Measurements from ENCODE around the gene ADAMTS2. TPM values are rescaled to one million over a fixed set of nuclear protein-coding genes. Genes with fewer than 3 reads are reported as not detected.

Gene ADAMTS2
- total RNA-seq, 1 donor from 2014 or later = 18.8 TPM

GRCh38 chr5:179123491-179124272, 221.6 kb downstream of the ADAMTS2 start:
- Histone ChIP-seq H3K9ac (ENCODE audit: low read length) (no peak overlapping the region), H3K9me3 (ENCODE audit: insufficient read depth, low read depth, low read length) (peaks cover 12% of the 10 kb centered on the region), H3K4me2 (ENCODE audit: low read length) (no peak overlapping the region), H3K4me1 (ENCODE audit: insufficient read depth, low read length) (no peaks in the 10 kb centered on the region), H3K27ac (ENCODE audit: low read depth, low read length) (no peak overlapping the region), H4K20me1 (ENCODE audit: insufficient read depth, low read length) (no peaks in the 10 kb centered on the region), H2AFZ (ENCODE audit: low read depth, low read length) (no peak overlapping the region), H3K36me3 (ENCODE audit: insufficient read depth, low read length) (no peaks in the 10 kb centered on the region), H3K4me3 (ENCODE audit: insufficient read depth, low read depth, low read length) (no peak overlapping the region), H3K79me2 (ENCODE audit: insufficient read depth, low read length) (no peaks in the 10 kb centered on the region), H3K27me3 (ENCODE audit: insufficient read depth, low read length) (no peaks in the 10 kb centered on the region)
- H3K27me3 Mint-ChIP-seq (ENCODE audit: low read depth, unreplicated experiment) = no peaks in the 10 kb centered on the region
- FAIRE-seq = no peak
- peaks cover 21% of the 10 kb centered on the region for H3K36me3 Mint-ChIP-seq (ENCODE audit: low read depth, unreplicated experiment)
- H3K4me1 Mint-ChIP-seq (ENCODE audit: low read depth, unreplicated experiment) = no peaks in the 10 kb centered on the region
- TF ChIP-seq EZH2 (IDR thresholded peaks at IDR 0.05; ENCODE audit: insufficient read depth, low read length) (no peak), CTCF (IDR thresholded peaks at IDR 0.05; ENCODE audit: insufficient read depth, low read depth, low read length) (no peak)
- no peak for DNase-seq (ENCODE audit: low read depth)
- H3K9me3 Mint-ChIP-seq (ENCODE audit: unreplicated experiment) = peaks cover 20% of the 10 kb centered on the region
- H3K4me3 Mint-ChIP-seq (ENCODE audit: unreplicated experiment) = no peak overlapping the region
- H3K27ac Mint-ChIP-seq (ENCODE audit: unreplicated experiment) = no peak overlapping the region

GRCh38 chr5:179123109-179123426, 222.2 kb downstream of the ADAMTS2 start:
- no peak overlapping the region for H3K4me2 ChIP-seq (ENCODE audit: low read length)
- FAIRE-seq (no peak), DNase-seq (ENCODE audit: low read depth) (no peak)
- H3K27ac Mint-ChIP-seq (ENCODE audit: unreplicated experiment) = no peak overlapping the region
- H4K20me1 ChIP-seq (ENCODE audit: insufficient read depth, low read length) = no peaks in the 10 kb centered on the region
- H3K36me3 Mint-ChIP-seq (ENCODE audit: low read depth, unreplicated experiment) = peaks cover 20% of the 10 kb centered on the region
- H3K27ac ChIP-seq (ENCODE audit: low read depth, low read length) = no peak overlapping the region
- TF ChIP-seq EZH2 (IDR thresholded peaks at IDR 0.05; ENCODE audit: insufficient read depth, low read length) (no peak), CTCF (IDR thresholded peaks at IDR 0.05; ENCODE audit: insufficient read depth, low read depth, low read length) (no peak)
- no peaks in the 10 kb centered on the region for H3K27me3 ChIP-seq (ENCODE audit: insufficient read depth, low read length)
- no peaks in the 10 kb centered on the region for H3K36me3 ChIP-seq (ENCODE audit: insufficient read depth, low read length)
- no peaks in the 10 kb centered on the region for H3K4me1 Mint-ChIP-seq (ENCODE audit: low read depth, unreplicated experiment)
- no peaks in the 10 kb centered on the region for H3K27me3 Mint-ChIP-seq (ENCODE audit: low read depth, unreplicated experiment)
- peaks cover 12% of the 10 kb centered on the region for H3K9me3 ChIP-seq (ENCODE audit: insufficient read depth, low read depth, low read length)
- no peak overlapping the region for H3K9ac ChIP-seq (ENCODE audit: low read length)
- H2AFZ ChIP-seq (ENCODE audit: low read depth, low read length) = no peak overlapping the region
- H3K79me2 ChIP-seq (ENCODE audit: insufficient read depth, low read length) = no peaks in the 10 kb centered on the region
- H3K4me1 ChIP-seq (ENCODE audit: insufficient read depth, low read length) = no peaks in the 10 kb centered on the region
- no peak overlapping the region for H3K4me3 Mint-ChIP-seq (ENCODE audit: unreplicated experiment)
- no peak overlapping the region for H3K4me3 ChIP-seq (ENCODE audit: insufficient read depth, low read depth, low read length)
- peaks cover 19% of the 10 kb centered on the region for H3K9me3 Mint-ChIP-seq (ENCODE audit: unreplicated experiment)

GRCh38 chr5:179122411-179123108, 222.7 kb downstream of the ADAMTS2 start:
- Histone ChIP-seq H2AFZ (ENCODE audit: low read depth, low read length) (no peak overlapping the region), H3K9me3 (ENCODE audit: insufficient read depth, low read depth, low read length) (peaks cover 14% of the 10 kb centered on the region), H4K20me1 (ENCODE audit: insufficient read depth, low read length) (no peaks in the 10 kb centered on the region), H3K4me3 (ENCODE audit: insufficient read depth, low read depth, low read length) (no peak overlapping the region), H3K27ac (ENCODE audit: low read depth, low read length) (no peak overlapping the region), H3K27me3 (ENCODE audit: insufficient read depth, low read length) (no peaks in the 10 kb centered on the region), H3K36me3 (ENCODE audit: insufficient read depth, low read length) (no peaks in the 10 kb centered on the region), H3K79me2 (ENCODE audit: insufficient read depth, low read length) (no peaks in the 10 kb centered on the region), H3K4me1 (ENCODE audit: insufficient read depth, low read length) (no peaks in the 10 kb centered on the region), H3K4me2 (ENCODE audit: low read length) (no peak overlapping the region), H3K9ac (ENCODE audit: low read length) (no peak overlapping the region)
- DNase-seq (ENCODE audit: low read depth) (no peak), FAIRE-seq (no peak)
- Mint-ChIP-seq H3K4me1 (ENCODE audit: low read depth, unreplicated experiment) (no peaks in the 10 kb centered on the region), H3K27me3 (ENCODE audit: low read depth, unreplicated experiment) (no peaks in the 10 kb centered on the region), H3K9me3 (ENCODE audit: unreplicated experiment) (peaks cover 20% of the 10 kb centered on the region), H3K27ac (ENCODE audit: unreplicated experiment) (no peak overlapping the region), H3K4me3 (ENCODE audit: unreplicated experiment) (no peak overlapping the region), H3K36me3 (ENCODE audit: low read depth, unreplicated experiment) (peaks cover 16% of the 10 kb centered on the region)
- TF ChIP-seq EZH2 (IDR thresholded peaks at IDR 0.05; ENCODE audit: insufficient read depth, low read length) (no peak), CTCF (IDR thresholded peaks at IDR 0.05; ENCODE audit: insufficient read depth, low read depth, low read length) (no peak)

All from astrocyte (in vitro differentiated cells and primary cell).